Stomach (tissue), 9 donors: ENCODE measurements around the gene ATXN3L. TPM values are rescaled to one million over a fixed set of nuclear protein-coding genes. Genes with fewer than 3 reads are reported as not detected.

Experiments
- DNase-seq, 2 donors: peaks; one replicate each; pipeline versions ENCODE4 v3.0.0 to v3.0.0-alpha.2; 2013 to 2019
- H3K27ac ChIP-seq, 5 donors: fragments of 200-600 bp in 4 of 5; sonication (generic) in 4 of 5; one replicate each; pipeline ENCODE4 v1.5.1; 2013 to 2019; ENCODE audit warnings: mild to moderate bottlenecking in 1 of 5, moderate library complexity in 1 of 5
- H3K27me3 ChIP-seq, 3 donors: fragments of 200-600 bp; sonication (generic); one replicate each; pipeline ENCODE4 v1.5.1; 2017 to 2019; ENCODE audit warnings: mixed run types in 1 of 3
- H3K36me3 ChIP-seq, 4 donors: fragments of 200-600 bp; sonication (generic); 1 replicate in 3 of 4; 2 replicates in 1 of 4; pipeline ENCODE4 v1.5.1; 2016 to 2019
- H3K4me1 ChIP-seq, 4 donors: fragments of 200-600 bp; sonication (generic); one replicate each; pipeline ENCODE4 v1.5.1; 2016 to 2019
- H3K4me3 ChIP-seq, 4 donors: fragments of 200-600 bp; sonication (generic) in 3 of 4; one replicate each; pipeline ENCODE4 v1.5.1; 2016 to 2019; ENCODE audit warnings: mild to moderate bottlenecking in 1 of 4
- H3K9me3 ChIP-seq, 4 donors: fragments of 200-600 bp; sonication (generic); one replicate each; pipeline ENCODE4 v1.5.1; 2016 to 2019
- CTCF ChIP-seq, 7 experiments: fragments of 450-650 bp in 4 of 7; fragments of 200-600 bp in 3 of 7; sonication (generic) in 3 of 7; IDR thresholded peaks; one replicate each; pipeline ENCODE4 v1.5.1; 2016 to 2019; ENCODE audit warnings: antibody characterized with exemption in 7 of 7, control low read depth in 2 of 7, mild to moderate bottlenecking in 1 of 7
- EP300 ChIP-seq: sonication (generic); formaldehyde crosslinking; IDR thresholded peaks from one replicate; pipeline ENCODE4 v1.6.1; 2017; ENCODE audit warnings: antibody characterized with exemption
- POLR2A ChIP-seq, 4 donors: fragments of 450-650 bp; IDR thresholded peaks; one replicate each; pipeline ENCODE4 v1.6.1; 2016; ENCODE audit warnings: antibody characterized with exemption in 4 of 4, control low read depth in 2 of 4, mild to moderate bottlenecking in 1 of 4, moderate library complexity in 1 of 4
- POLR2AphosphoS5 ChIP-seq, 3 donors: sonication (generic); formaldehyde crosslinking; IDR thresholded peaks; one replicate each; pipeline ENCODE4 v1.6.1; 2016; ENCODE audit warnings: antibody characterized with exemption in 3 of 3
- WGBS, 5 donors: extraction: QIAGEN DNeasy Blood & Tissue Kit in 3 of 5; methylation state at CpG; one replicate each; pipeline versions ENCODE4 v1.1.5 to v1.1.7; 2013 to 2018; 5-methylcytosine and 5-hydroxymethylcytosine counted together
- intact Hi-C: fragments of 100-400 bp; cut with DNase I; formaldehyde crosslinking; loops from one replicate; pipeline ENCODE4 v1.15.1; 2023; ENCODE audit warnings: low total_unique reads
- polyA plus RNA-seq, 3 donors: library from polyadenylated mRNA; stranded (reverse); fragments of 200-250 nt; gene quantifications; one replicate each; pipeline ENCODE4 v1.2.3, GENCODE V29; 2013
- total RNA-seq, 5 donors: library from RNA; depleted of rRNA; stranded (reverse); fragments of >200 nt; gene quantifications; one replicate each; pipeline versions ENCODE4 v1.1.0 to v1.2.3, GENCODE V29; 2014 to 2016
- donor health status: healthy with polysubstance abuse.
- donor health status: Bipolar disorder and iron deficiency.
- donor health status: healthy.

ATXN3L gene
- total and polyA plus RNA-seq, 8 donors: not detected

DNA sequence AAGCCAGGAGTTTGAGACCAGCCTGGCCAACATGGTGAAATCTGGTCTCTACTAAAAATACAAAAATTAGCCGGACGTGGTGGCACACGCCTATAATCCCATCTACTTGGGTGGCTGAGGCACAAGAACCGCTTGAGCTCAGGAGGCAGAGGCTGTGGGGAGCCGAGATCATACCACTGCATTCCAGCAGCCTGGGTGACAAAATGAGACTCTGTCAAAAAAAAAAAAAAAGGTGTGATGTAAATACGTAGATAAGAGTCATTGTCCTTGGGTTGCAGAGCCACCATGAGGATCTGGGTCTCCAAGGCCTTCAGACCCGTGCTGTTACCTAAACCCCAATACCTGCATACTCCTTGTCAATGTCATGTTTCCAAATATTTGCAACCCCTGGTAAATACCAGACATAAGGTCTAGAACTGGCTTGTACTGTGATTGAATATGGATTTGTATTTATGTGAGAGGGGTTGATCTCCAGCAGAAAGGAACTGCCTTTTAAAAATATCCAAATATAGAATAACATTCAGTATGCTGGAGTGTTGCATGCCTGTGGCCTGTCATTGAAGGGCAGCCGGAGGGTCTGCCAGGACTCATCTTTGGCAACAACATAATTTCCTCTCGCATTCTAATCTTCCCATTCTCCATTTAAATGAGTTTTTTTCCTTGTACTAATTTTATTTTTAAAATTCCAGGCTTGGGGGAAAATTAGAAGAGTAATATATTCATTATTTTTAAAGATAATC lies 40.4 kb downstream of the ATXN3L start:
- WGBS, 5 donors: 79 to 92% (median 90%) methylated on average over 6 to 9 of the region's 9 CpGs
- TF ChIP-seq CTCF (IDR thresholded peaks at IDR 0.05): no peak
- peak in 1 of 2 donors; percentile 30 for DNase-seq
- Histone ChIP-seq H3K9me3 (peaks cover 0 to 5% (median 0%) of the 10 kb centered on the region in 4 donors), H3K4me3 (no peak overlapping the region), H3K36me3 (no peaks in the 10 kb centered on the region), H3K4me1 (no peaks in the 10 kb centered on the region), H3K27me3 (no peaks in the 10 kb centered on the region), H3K27ac (no peak overlapping the region)
- intact Hi-C loops: no loop called here

DNA sequence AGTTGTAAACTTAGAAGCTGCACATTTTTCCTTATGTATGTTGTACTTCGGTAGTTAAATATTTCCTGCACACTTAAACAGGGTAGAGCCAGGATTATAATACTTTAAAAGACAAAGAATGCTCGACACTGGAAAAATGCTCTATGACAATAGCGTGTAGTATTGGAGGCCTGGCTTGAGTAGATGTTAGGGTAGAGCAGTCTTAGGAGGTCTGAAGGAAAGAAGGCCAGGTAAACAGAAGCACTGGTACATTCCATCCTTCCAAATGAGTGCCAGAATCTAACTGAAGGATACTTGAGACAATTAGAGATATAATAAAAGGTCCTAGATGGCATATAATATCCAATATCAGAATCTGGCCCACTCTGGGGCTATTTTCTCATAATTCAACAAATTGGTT lies 42.3 kb downstream of the ATXN3L start:
- 72 to 85% (median 80%) methylated on average over 3 of the region's 3 CpGs for WGBS, 5 donors
- intact Hi-C loops: no loop called here
- no peak overlapping the region for H3K27ac ChIP-seq
- DNase-seq: no peak
- no peaks in the 10 kb centered on the region for H3K36me3 ChIP-seq
- H3K9me3 ChIP-seq: peaks cover 0 to 5% (median 0%) of the 10 kb centered on the region in 4 donors
- H3K27me3 ChIP-seq: no peaks in the 10 kb centered on the region
- no peak for TF ChIP-seq CTCF (IDR thresholded peaks at IDR 0.05)
- no peak for TF ChIP-seq EP300
- no peak for TF ChIP-seq POLR2A (IDR thresholded peaks at IDR 0.05)
- no peak overlapping the region for H3K4me3 ChIP-seq
- no peaks in the 10 kb centered on the region for H3K4me1 ChIP-seq

GRCh38 chrX:13276991-13277390 lies 42.9 kb downstream of the ATXN3L start:
- 63 to 85% (median 69%) methylated on average over 1 of the region's 1 CpG for WGBS, 5 donors
- peak in 1 of 2 donors; percentile 34 for DNase-seq
- intact Hi-C loops: no loop called here

DNA sequence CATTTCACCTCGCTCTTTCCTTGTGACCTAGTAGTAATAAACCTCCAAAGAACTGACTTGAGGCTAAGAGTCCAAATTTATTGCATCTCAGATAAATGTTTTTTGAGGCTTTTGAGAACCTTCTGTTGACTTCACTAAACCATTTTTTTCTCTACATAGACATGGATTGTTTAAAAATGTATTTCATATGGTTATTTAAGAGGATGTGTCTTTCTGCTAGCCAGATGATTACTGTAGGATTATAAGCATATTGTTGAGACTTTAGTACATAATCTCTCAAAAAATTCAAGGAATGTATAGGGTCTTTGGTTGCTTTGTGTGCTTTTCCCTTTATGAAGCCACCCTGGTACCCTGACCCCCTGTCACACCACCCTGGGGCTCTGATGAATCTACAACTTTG lies 44.8 kb downstream of the ATXN3L start:
- no peak overlapping the region for H3K4me3 ChIP-seq
- 85 to 95% (median 93%) methylated on average over 1 of the region's 1 CpG for WGBS, 5 donors
- DNase-seq: no peak
- H3K4me1 ChIP-seq: no peaks in the 10 kb centered on the region
- intact Hi-C loops: no loop called here
- TF ChIP-seq EP300: no peak
- TF ChIP-seq CTCF (IDR thresholded peaks at IDR 0.05): no peak
- no peak for TF ChIP-seq POLR2A (IDR thresholded peaks at IDR 0.05)
- TF ChIP-seq POLR2AphosphoS5 (IDR thresholded peaks at IDR 0.05): no peak
- no peak overlapping the region for H3K27ac ChIP-seq
- no peaks in the 10 kb centered on the region for H3K27me3 ChIP-seq
- no peaks in the 10 kb centered on the region for H3K9me3 ChIP-seq
- no peaks in the 10 kb centered on the region for H3K36me3 ChIP-seq

More at GRCh38 chrX:13276991-13277390, 42.9 kb downstream of the ATXN3L start:
- TF ChIP-seq POLR2A (IDR thresholded peaks at IDR 0.05) (no peak), EP300 (no peak), POLR2AphosphoS5 (IDR thresholded peaks at IDR 0.05) (no peak), CTCF (IDR thresholded peaks at IDR 0.05) (no peak)
- H3K36me3 ChIP-seq: no peaks in the 10 kb centered on the region
- H3K9me3 ChIP-seq: peaks cover 0 to 5% (median 0%) of the 10 kb centered on the region in 4 donors
- H3K27ac ChIP-seq: no peak overlapping the region
- no peak overlapping the region for H3K4me3 ChIP-seq
- no peaks in the 10 kb centered on the region for H3K27me3 ChIP-seq
- no peaks in the 10 kb centered on the region for H3K4me1 ChIP-seq
